Fibroblast of the aortic adventitia (primary cell): ENCODE measurements around the gene EFTUD2. TPM values are rescaled to one million over a fixed set of nuclear protein-coding genes. Genes with fewer than 3 reads are reported as not detected.

Source experiments
- DNase-seq: peaks from one replicate; pipeline ENCODE4 v3.0.0-alpha.2; 2010; ENCODE audit warnings: low read depth
- H3K4me3 ChIP-seq: 2 replicates; pipeline ENCODE4 v1.5.1; 2011; ENCODE audit warnings: low read depth, mild to moderate bottlenecking, control low read depth, low read length, moderate library complexity
- CTCF ChIP-seq: IDR thresholded peaks from 2 replicates; pipeline ENCODE4 v1.5.1; 2011; ENCODE audit warnings: mild to moderate bottlenecking, low read length, control low read depth, inconsistent platforms; ENCODE audit not compliant: insufficient read depth
- total RNA-seq: library from RNA; depleted of rRNA; stranded (reverse); fragments of >200 nt; gene quantifications from 2 replicates; pipeline ENCODE4 v1.2.3, GENCODE V29; 2012; ENCODE audit warnings: low replicate concordance

EFTUD2 gene
- total RNA-seq, 1 donor = 79.9 TPM

DNA sequence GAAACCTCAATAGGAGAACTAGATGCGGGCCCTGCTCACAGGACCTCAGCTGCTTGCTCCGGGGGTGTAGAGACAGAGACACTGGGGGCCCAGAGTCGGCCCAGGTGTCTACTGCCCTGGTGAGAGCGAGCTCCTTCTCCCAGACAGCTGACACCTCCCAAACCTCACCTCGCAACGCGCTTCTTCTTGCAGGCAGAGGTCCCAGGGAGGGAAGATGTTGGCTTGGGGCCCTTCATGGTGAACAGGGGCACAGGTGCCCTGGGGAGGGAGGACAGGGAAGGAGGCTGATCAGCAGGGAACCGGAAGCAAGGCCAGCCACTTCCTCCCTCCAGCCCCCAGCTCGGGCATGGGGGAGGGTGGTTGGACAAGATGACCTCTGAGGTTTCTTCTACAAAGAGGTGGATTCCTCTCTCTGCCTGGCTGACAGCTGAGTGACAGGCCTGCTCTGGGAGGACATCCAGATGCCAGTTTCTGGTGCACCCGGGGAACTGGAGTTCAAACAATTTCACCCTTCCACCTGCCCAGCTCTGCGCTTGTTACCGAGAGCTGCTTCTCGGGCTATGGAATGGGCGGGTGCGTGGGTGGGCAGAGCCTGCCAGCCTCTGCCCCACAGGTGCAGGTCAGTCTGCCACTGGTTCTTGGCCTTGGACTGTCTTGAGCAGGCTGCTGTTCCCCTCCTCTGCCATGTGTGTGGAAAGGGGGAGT is 27.7 kb upstream of the EFTUD2 start:
- no peak for TF ChIP-seq CTCF
- H3K4me3 ChIP-seq = no peak overlapping the region
- DNase-seq = no peak

- H3K4me3 ChIP-seq = no peak overlapping the region
- no peak for DNase-seq
- TF ChIP-seq CTCF = no peak
These were observed 26.8 kb upstream of the EFTUD2 start for GRCh38 chr17:44925731-44926697.

DNA sequence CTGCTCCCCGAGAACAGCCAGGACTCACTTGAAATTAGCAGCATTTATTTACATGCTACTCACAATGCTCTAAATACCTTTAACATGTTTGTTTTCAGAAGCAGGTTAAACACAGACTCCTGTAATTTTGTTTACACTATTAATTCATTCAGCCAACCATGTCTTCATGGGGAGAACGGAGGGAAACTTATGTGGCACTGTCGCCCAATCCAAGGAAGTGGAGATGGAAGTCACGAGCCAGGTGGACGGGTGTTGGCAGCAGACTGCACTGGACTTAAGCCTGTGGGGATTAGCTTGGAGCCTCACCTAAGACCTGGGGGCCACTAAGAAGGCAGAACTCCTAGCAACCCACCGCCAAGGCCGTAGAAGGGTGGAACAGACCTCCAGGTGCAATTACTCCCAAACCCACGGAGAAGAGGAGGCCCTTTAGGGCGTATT is 24.9 kb upstream of the EFTUD2 start:
- no peak for DNase-seq
- no peak overlapping the region for H3K4me3 ChIP-seq
- no peak for TF ChIP-seq CTCF

DNA sequence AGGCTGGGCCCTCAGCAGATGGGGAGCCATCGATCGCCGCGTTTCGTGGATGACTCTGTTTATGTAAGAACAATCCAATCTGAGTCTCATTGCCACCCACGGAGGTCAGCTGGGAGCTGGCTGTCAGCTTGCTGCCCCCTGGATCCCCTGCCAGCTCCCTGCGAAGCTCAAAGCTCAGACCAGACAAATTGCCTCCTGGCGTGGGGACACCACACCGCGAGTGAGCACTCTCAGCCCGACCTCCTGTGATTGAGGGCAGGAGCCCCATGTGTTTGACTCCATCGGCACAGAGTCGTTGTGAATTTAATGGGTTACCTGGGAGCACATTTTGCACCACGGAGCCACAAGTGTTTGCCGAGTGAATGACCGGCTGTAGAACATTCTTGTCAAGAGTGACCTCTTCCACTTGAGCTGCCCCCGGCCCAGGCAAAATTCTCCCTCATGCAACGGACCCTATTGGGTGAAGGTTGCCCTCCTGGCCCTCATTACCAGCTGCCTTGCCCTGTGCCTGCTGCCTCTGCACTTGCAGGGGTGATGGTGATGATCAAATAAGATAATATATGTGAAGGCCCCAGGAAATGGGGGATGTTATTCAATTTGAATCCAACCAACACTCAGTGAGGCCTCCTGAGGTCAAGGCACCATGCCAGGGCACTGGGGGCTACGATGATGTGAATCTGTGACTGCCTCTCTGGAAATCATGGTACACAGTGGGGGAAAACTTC is 23.7 kb upstream of the EFTUD2 start:
- TF ChIP-seq CTCF = no peak

DNA sequence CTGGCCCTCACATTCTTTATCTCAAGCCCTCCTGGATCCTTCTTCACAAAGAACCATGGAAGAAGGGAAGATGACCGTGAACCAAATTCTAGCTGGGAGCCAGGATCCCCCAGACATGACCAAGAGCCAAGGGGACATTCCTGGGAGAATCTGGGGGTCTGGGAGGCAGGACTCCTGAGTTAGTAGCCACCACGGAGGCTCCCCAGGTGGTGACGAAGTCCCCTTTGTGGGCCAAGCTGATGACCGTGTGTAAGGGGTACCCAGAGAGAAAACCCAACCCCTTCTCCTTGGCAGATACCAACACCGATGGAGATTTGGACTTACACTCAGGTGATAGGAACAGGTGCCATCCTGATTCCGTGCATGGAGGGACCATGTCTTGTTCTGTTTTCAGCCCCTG is 22.9 kb upstream of the EFTUD2 start:
- no peak for DNase-seq
- H3K4me3 ChIP-seq = no peak overlapping the region
- no peak for TF ChIP-seq CTCF

More for the DNA sequence above, 23.7 kb upstream of the EFTUD2 start:
- DNase-seq = no peak
- H3K4me3 ChIP-seq = no peak overlapping the region

- no peak for TF ChIP-seq CTCF
- no peak for DNase-seq
- H3K4me3 ChIP-seq = no peak overlapping the region
These were observed 22.1 kb upstream of the EFTUD2 start for GRCh38 chr17:44921122-44921882.
